HepG2 (cell line): ENCODE results near the gene HDHD3. TPM values are rescaled to one million over a fixed set of nuclear protein-coding genes. Genes with fewer than 3 reads are reported as not detected.
A peak's percentile ranks its signal among the peaks of the same experiment; 100 is the strongest.

Source experiments
- ATAC-seq: fragments of 200-7000 bp; cut with Tn5 transposase; 3 replicates; pipeline ENCODE4 v1.9.1; 2020; ENCODE audit warnings: mild to moderate bottlenecking, moderate library complexity
- BruUV-seq: library from RNA; stranded (reverse); fragments of 400-500 nt; replicated peaks from 2 replicates; lab custom pipeline; 2021; lab: Mats Ljungman, UMichigan
- CTCF ChIA-PET: fragments of 300-600 bp; formaldehyde crosslinking; extraction: SDS; loops from one replicate; lab custom pipeline; 2021; ENCODE audit warnings: low total read pairs, inconsistent platforms, low intra/inter-chr PET ratio; lab: Yijun Ruan, JAX
- POLR2A ChIA-PET: fragments of 350-600 bp; sonication (Branson Sonifier 250); formaldehyde crosslinking; loops from one replicate; lab custom pipeline; 2020; ENCODE audit warnings: antibody characterized with exemption, inconsistent platforms; lab: Yijun Ruan, JAX
- DNase-seq: peaks from one replicate; pipeline ENCODE4 v3.0.0-alpha.2; 2015; ENCODE audit warnings: low spot score
- FAIRE-seq: peaks from 3 replicates; lab custom pipeline; 2011; peaks lifted over from hg19 to GRCh38; lab: Jason Lieb, UNC
- H2AFZ ChIP-seq: one replicate; pipeline ENCODE4 v1.6.1; 2011; ENCODE audit warnings: low read length, inconsistent platforms
- H3K27ac ChIP-seq: fragments of 300-600 bp; 3 replicates; pipeline ENCODE4 v1.8.0; 2011; ENCODE audit warnings: mixed run types, mild to moderate bottlenecking, mixed read lengths, low read length, inconsistent platforms; ENCODE audit not compliant: insufficient read depth; ENCODE audit errors: extremely low read length
- H3K27me3 ChIP-seq, 2 experiments: fragments of 200-600 bp in 1 of 2; 2 replicates in 1 of 2; 3 replicates in 1 of 2; pipeline versions ENCODE4 v1.6.0 to v1.8.0; 2011; ENCODE audit warnings: low read length in 2 of 2, mild to moderate bottlenecking in 2 of 2, moderate library complexity in 2 of 2, inconsistent platforms in 1 of 2; ENCODE audit not compliant: insufficient read depth in 2 of 2, control insufficient read depth in 1 of 2
- H3K36me3 ChIP-seq, 2 experiments: fragments of 200-600 bp in 1 of 2; replicated peaks in 1 of 2; 2 replicates in 1 of 2; 3 replicates in 1 of 2; pipeline versions ENCODE4 v1.5.1 to v1.8.0; 2011; ENCODE audit warnings: low read length in 2 of 2, inconsistent platforms in 1 of 2; ENCODE audit not compliant: insufficient read depth in 2 of 2, control insufficient read depth in 1 of 2
- H3K4me1 ChIP-seq: 2 replicates; pipeline ENCODE4 v1.5.1; 2012; ENCODE audit warnings: low read length, inconsistent platforms; ENCODE audit not compliant: insufficient read depth
- H3K4me2 ChIP-seq: 2 replicates; pipeline ENCODE4 v1.6.0; 2011; ENCODE audit warnings: low read depth, low read length, inconsistent platforms
- H3K4me3 ChIP-seq, 3 experiments: fragments of 200-600 bp in 1 of 3; sonication (generic), shearing (Covaris generic) in 1 of 3; replicated peaks in 1 of 3; 2 replicates each; pipeline ENCODE4 v1.5.1; 2011 to 2016; ENCODE audit warnings: low read length in 3 of 3, inconsistent platforms in 2 of 3, low read depth in 2 of 3, mild to moderate bottlenecking in 2 of 3, control low read depth in 1 of 3, mixed read lengths in 1 of 3; ENCODE audit not compliant: insufficient read depth in 1 of 3
- H3K79me2 ChIP-seq: one replicate; pipeline ENCODE4 v1.6.1; 2011; ENCODE audit warnings: low read length, inconsistent platforms; ENCODE audit not compliant: insufficient read depth
- H3K9ac ChIP-seq: 2 replicates; pipeline ENCODE4 v1.6.0; 2011; ENCODE audit warnings: mild to moderate bottlenecking, low read depth, low read length, inconsistent platforms; ENCODE audit not compliant: insufficient read depth
- H3K9me3 ChIP-seq: 2 replicates; pipeline ENCODE4 v1.5.1; 2012; ENCODE audit warnings: mild to moderate bottlenecking, low read length
- H4K20me1 ChIP-seq: 2 replicates; pipeline ENCODE4 v1.6.0; 2011; ENCODE audit warnings: inconsistent platforms, mild to moderate bottlenecking, low read length, moderate library complexity; ENCODE audit not compliant: insufficient read depth
- KAT2B ChIP-seq: fragments of 150-350 bp; IDR thresholded peaks from 2 replicates; pipeline ENCODE4 v1.6.1; 2014; ENCODE audit warnings: low read depth, low read length, borderline replicate concordance
- ZNF317 ChIP-seq: sonication (generic); formaldehyde crosslinking; IDR thresholded peaks from 2 replicates; pipeline ENCODE4 v1.5.0; 2020; ENCODE audit warnings: mild to moderate bottlenecking, missing genetic modification reagents
- WGBS: methylation state at CpG from one replicate; pipeline ENCODE4 v1.1.6; 2017; ENCODE audit warnings: low lambda C conversion rate; 5-methylcytosine and 5-hydroxymethylcytosine counted together
- in situ Hi-C: cut with HindIII; loops from 2 replicates; pipeline ENCODE4 v1.10.0; 2017; ENCODE audit warnings: low pct_unique_long_range_greater_than_20kb; ENCODE audit not compliant: extremely low pct_ligation_motif_present
- intact Hi-C: fragments of 100-400 bp; cut with micrococcal nuclease; formaldehyde crosslinking; loops from one replicate; pipeline ENCODE4 v1.10.0; 2022; ENCODE audit not compliant: unreplicated experiment
- polyA plus RNA-seq, 8 experiments: library from polyadenylated mRNA; depleted of rRNA in 3 of 8; stranded (reverse) in 7 of 8; unstranded in 1 of 8; fragments of >200 nt; fragmentation: Illumina TruSeq in 4 of 8; extraction: Trizol in 4 of 8; gene quantifications; 2 replicates each; pipeline versions ENCODE4 v1.2.1 to v1.2.3, GENCODE V29; 2011 to 2016; ENCODE audit warnings: low read depth in 4 of 8, missing spikeins in 1 of 8, mixed read lengths in 1 of 8; ENCODE audit not compliant: insufficient read depth in 1 of 8
- total RNA-seq, 5 experiments: library from RNA; depleted of rRNA; stranded (reverse); fragments of >200 nt; fragmentation: Illumina TruSeq; extraction: Trizol; gene quantifications; 2 replicates each; pipeline ENCODE4 v1.2.3, GENCODE V29; 2016; ENCODE audit warnings: low read depth in 1 of 5
- TF ChIP-seq, protein P1 (sequence below): sonication (generic); formaldehyde crosslinking; IDR thresholded peaks from one replicate; pipeline ENCODE4 v1.5.1; 2020; ENCODE audit warnings: mild to moderate bottlenecking, missing genetic modification reagents; ENCODE audit errors: not compliant biosample characterization

The HDHD3 gene
- total and polyA plus RNA-seq, 2 of the 13 experiments (the other 11 are each of a cell fraction or from before 2014, with no cell fraction given) = 23.1 to 38.5 TPM

DNA sequence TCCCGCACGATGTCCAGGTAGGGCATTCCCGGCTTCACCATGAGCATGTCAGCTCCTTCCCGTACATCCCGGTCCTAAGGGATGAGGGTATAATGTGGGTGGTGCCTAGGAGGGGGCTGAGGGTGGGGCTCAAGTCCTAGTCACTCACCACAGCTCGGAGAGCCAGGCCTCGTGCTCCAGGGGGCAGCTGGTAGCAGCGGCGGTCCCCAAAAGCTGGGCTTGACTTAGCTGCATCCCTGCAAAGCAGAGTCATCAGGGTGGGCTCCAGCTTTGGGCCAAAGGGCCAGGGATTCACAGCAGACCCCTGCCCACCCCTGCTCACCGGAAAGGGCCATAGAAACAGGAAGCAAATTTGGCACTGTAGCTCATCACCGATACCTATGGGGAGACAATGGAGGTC is 12.7 kb upstream of the HDHD3 start:
- TF ChIP-seq, protein P1, sequence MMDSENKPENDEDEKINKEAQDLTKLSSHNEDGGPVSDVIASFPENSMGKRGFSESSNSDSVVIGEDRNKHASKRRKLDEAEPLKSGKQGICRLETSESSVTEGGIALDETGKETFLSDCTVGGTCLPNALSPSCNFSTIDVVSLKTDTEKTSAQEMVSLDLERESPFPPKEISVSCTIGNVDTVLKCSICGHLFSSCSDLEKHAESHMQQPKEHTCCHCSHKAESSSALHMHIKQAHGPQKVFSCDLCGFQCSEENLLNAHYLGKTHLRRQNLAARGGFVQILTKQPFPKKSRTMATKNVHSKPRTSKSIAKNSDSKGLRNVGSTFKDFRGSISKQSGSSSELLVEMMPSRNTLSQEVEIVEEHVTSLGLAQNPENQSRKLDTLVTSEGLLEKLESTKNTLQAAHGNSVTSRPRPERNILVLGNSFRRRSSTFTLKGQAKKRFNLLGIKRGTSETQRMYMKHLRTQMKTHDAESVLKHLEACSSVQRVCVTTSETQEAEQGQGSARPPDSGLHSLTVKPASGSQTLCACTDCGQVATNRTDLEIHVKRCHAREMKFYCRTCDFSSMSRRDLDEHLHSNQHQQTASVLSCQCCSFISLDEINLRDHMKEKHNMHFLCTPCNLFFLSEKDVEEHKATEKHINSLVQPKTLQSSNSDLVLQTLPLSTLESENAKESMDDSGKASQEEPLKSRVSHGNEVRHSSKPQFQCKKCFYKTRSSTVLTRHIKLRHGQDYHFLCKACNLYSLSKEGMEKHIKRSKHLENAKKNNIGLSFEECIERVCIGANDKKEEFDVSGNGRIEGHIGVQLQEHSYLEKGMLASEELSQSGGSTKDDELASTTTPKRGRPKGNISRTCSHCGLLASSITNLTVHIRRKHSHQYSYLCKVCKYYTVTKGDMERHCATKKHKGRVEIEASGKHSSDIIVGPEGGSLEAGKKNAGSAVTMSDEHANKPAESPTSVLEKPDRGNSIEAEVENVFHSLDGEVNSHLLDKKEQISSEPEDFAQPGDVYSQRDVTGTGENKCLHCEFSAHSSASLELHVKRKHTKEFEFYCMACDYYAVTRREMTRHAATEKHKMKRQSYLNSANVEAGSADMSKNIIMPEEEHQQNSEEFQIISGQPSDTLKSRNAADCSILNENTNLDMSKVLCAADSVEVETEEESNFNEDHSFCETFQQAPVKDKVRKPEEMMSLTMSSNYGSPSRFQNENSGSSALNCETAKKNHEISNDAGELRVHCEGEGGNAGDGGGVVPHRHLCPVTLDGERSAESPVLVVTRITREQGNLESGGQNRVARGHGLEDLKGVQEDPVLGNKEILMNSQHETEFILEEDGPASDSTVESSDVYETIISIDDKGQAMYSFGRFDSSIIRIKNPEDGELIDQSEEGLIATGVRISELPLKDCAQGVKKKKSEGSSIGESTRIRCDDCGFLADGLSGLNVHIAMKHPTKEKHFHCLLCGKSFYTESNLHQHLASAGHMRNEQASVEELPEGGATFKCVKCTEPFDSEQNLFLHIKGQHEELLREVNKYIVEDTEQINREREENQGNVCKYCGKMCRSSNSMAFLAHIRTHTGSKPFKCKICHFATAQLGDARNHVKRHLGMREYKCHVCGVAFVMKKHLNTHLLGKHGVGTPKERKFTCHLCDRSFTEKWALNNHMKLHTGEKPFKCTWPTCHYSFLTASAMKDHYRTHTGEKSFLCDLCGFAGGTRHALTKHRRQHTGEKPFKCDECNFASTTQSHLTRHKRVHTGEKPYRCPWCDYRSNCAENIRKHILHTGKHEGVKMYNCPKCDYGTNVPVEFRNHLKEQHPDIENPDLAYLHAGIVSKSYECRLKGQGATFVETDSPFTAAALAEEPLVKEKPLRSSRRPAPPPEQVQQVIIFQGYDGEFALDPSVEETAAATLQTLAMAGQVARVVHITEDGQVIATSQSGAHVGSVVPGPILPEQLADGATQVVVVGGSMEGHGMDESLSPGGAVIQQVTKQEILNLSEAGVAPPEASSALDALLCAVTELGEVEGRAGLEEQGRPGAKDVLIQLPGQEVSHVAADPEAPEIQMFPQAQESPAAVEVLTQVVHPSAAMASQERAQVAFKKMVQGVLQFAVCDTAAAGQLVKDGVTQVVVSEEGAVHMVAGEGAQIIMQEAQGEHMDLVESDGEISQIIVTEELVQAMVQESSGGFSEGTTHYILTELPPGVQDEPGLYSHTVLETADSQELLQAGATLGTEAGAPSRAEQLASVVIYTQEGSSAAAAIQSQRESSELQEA = no peak
- TF ChIP-seq KAT2B (no peak), ZNF317 (CRISPR knock-in tag) (no peak)

More for the DNA sequence above, 12.7 kb upstream of the HDHD3 start:
- H3K79me2 ChIP-seq = no peaks in the 10 kb centered on the region
- CTCF ChIA-PET = no interaction called here
- 95% methylated on average over 7 of the region's 11 CpGs for WGBS
- no peaks in the 10 kb centered on the region for H3K27me3 ChIP-seq
- H3K36me3 ChIP-seq = peaks cover 15 to 48% of the 10 kb centered on the region in 2 experiments
- no peak overlapping the region for H3K4me2 ChIP-seq
- no peak overlapping the region for H3K4me3 ChIP-seq
- H3K9me3 ChIP-seq = no peaks in the 10 kb centered on the region
- POLR2A ChIA-PET = interaction anchor here (1.0 to 1.3 kb wide), 2 partner anchors 9 to 13 kb away, joined by 4 read pairs; partner anchors contain the start of gene HDHD3
- ATAC-seq (no peak), DNase-seq (no peak), FAIRE-seq (no peak)
- H3K9ac ChIP-seq = no peak overlapping the region
- H3K27ac ChIP-seq = peak overlapping the region; percentile 97
- H2AFZ ChIP-seq = no peak overlapping the region
- intact Hi-C loops = no loop called here
- in situ Hi-C loops = no loop called here
- H4K20me1 ChIP-seq = no peaks in the 10 kb centered on the region
- H3K4me1 ChIP-seq = peaks cover 86% of the 10 kb centered on the region
- no TSS peak for BruUV-seq
